ENCODE results near the gene KCNJ9.
A peak's percentile ranks its signal among the peaks of the same experiment; 100 is the strongest.

KCNJ9 gene

GRCh38 chr1:160066829-160067745 lies 14.3 kb upstream of the KCNJ9 start:
- no peak for DNase-seq (ENCODE audit: low spot score)

GRCh38 chr1:160068225-160068624 lies 13.1 kb upstream of the KCNJ9 start:
- DNase-seq (ENCODE audit: low spot score): no peak

GRCh38 chr1:160069460-160070231 lies 11.7 kb upstream of the KCNJ9 start, which contains the start of gene KCNJ10:
KCNJ10 (minus strand) TSS chr1:160070160; CDS start chr1:160042532, 27,628 bp downstream.
- no peak for DNase-seq (ENCODE audit: low spot score)

GRCh38 chr1:160070243-160071163 lies 10.8 kb upstream of the KCNJ9 start:
- peak; percentile 85 for DNase-seq (ENCODE audit: low spot score)

- no peak for DNase-seq (ENCODE audit: low spot score)
Observed at GRCh38 chr1:160071289-160071688, 10.0 kb upstream of the KCNJ9 start.

GRCh38 chr1:160074865-160075264 lies 6.5 kb upstream of the KCNJ9 start:
- DNase-seq (ENCODE audit: low spot score): no peak

GRCh38 chr1:160075836-160076235 lies 5.5 kb upstream of the KCNJ9 start:
- no peak for DNase-seq (ENCODE audit: low spot score)

- no peak for DNase-seq (ENCODE audit: low spot score)
Observed at GRCh38 chr1:160076295-160076694, 5.0 kb upstream of the KCNJ9 start.

GRCh38 chr1:160077486-160077885 lies 3.9 kb upstream of the KCNJ9 start:
- DNase-seq (ENCODE audit: low spot score): no peak

GRCh38 chr1:160078512-160079195 lies 2.7 kb upstream of the KCNJ9 start:
- peak; percentile 70 for DNase-seq (ENCODE audit: low spot score)

GRCh38 chr1:160079448-160079847 lies 1.9 kb upstream of the KCNJ9 start:
- no peak for DNase-seq (ENCODE audit: low spot score)

GRCh38 chr1:160080381-160081100 lies 797 bp upstream of the KCNJ9 start:
- no peak for DNase-seq (ENCODE audit: low spot score)

- no peak for DNase-seq (ENCODE audit: low spot score)
Observed at GRCh38 chr1:160082487-160082886, 1.1 kb downstream of the KCNJ9 start.

GRCh38 chr1:160082926-160083325 lies 1.6 kb downstream of the KCNJ9 start:
- no peak for DNase-seq (ENCODE audit: low spot score)

- peak; percentile 43 for DNase-seq (ENCODE audit: low spot score)
Observed at GRCh38 chr1:160083968-160084770, 2.8 kb downstream of the KCNJ9 start.

GRCh38 chr1:160084771-160085321 lies 3.5 kb downstream of the KCNJ9 start:
- DNase-seq (ENCODE audit: low spot score): no peak

- DNase-seq (ENCODE audit: low spot score): peak; percentile 92
Observed at GRCh38 chr1:160085686-160086455, 4.5 kb downstream of the KCNJ9 start.

GRCh38 chr1:160086456-160086892 lies 5.1 kb downstream of the KCNJ9 start:
- no peak for DNase-seq (ENCODE audit: low spot score)
